ENCODE measurements around the gene KCNK17. TPM values are rescaled to one million over a fixed set of nuclear protein-coding genes. Genes with fewer than 3 reads are reported as not detected.

KCNK17 gene
- total RNA-seq, 1 experiment from 2014 or later = not detected

DNA sequence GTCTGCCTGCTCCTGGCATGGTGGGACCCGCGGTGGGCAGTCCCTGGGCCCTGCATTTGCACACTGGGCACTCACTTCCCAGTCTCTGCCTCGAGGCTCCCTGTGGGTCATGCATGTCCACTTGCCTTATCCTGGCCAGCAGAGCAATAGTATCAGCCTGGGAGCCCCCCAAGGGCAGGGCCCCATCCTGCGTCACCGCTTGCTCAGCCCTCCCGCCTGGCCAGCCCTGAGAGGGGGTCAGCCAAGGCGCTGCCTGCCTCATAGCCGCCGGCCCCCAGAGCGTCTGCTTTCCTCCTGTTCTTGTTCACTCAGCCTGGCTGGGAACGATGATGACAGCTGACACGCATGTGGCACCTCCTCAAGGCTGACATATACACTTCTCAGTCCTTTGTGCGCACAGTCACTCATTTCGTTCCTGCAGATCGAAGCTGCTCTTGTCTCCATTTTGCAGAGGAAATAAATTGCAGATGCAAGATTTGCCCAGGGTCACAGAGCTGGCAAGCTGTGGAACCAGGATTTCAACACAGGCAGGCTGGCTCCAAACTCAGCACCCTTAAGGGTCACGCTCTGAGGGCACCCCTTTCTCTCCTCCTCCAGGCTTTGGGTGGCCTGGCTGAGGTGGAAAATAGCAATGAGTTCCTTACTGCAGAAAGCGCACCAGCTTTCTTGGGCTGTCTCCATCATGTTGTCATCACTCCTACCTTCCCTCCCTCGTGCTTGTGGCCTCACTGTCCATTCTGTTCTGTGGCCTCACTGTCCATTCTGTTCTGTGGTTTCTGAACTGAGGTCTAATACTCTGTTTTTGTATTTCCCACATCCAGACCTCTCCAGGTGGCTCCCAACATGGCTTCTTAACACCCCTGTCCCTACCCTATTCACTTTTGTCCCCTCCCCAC, 17.2 kb downstream of the KCNK17 start:
- no peaks in the 10 kb centered on the region for H3K36me3 Mint-ChIP-seq (ENCODE audit: insufficient read depth, unreplicated experiment)
- Histone ChIP-seq H3K27me3 (replicated peaks; ENCODE audit: control insufficient read depth, insufficient read depth, low read length) (no peaks in the 10 kb centered on the region), H3K4me3 (ENCODE audit: low read depth, low read length) (no peak overlapping the region), H3K9me3 (no peaks in the 10 kb centered on the region), H3K36me3 (ENCODE audit: control insufficient read depth, insufficient read depth, low read length) (no peaks in the 10 kb centered on the region), H3K4me1 (peaks cover 12% of the 10 kb centered on the region; the same call in 1 of the 2 replicates)
- DNase-seq = no peak
- BruUV-seq (replicated peaks) = no TSS peak
- peaks cover 16% of the 10 kb centered on the region for H3K4me1 Mint-ChIP-seq (ENCODE audit: low read depth, unreplicated experiment)
- CTCF ChIA-PET = interaction anchor here (0.6 to 0.7 kb wide), 2 partner anchors 12 to 294 kb away, joined by 4 read pairs; no protein-coding TSS in a partner anchor
- intact Hi-C loops (cut with micrococcal nuclease; ENCODE audit: unreplicated experiment) = no loop called here
- H3K27me3 Mint-ChIP-seq (ENCODE audit: insufficient read depth, unreplicated experiment) = no peaks in the 10 kb centered on the region
- H3K4me3 Mint-ChIP-seq (ENCODE audit: unreplicated experiment) = no peak overlapping the region
- peak overlapping the region; percentile 30 for H3K27ac Mint-ChIP-seq (ENCODE audit: unreplicated experiment)
- H3K9me3 Mint-ChIP-seq (ENCODE audit: unreplicated experiment) = no peaks in the 10 kb centered on the region
- no peak for TF ChIP-seq CTCF (IDR thresholded peaks at IDR 0.05; ENCODE audit: insufficient read depth in 1 of 2, low read depth in 1 of 2, low read length in 1 of 2, severe bottlenecking in 1 of 2, unreplicated experiment in 1 of 2)
- POLR2A ChIA-PET = no interaction called here

GRCh38 chr6:39295611-39296011, 18.6 kb downstream of the KCNK17 start:
- no peak for DNase-seq
- peaks cover 16% of the 10 kb centered on the region for H3K4me1 Mint-ChIP-seq (ENCODE audit: low read depth, unreplicated experiment)
- H3K4me3 ChIP-seq (ENCODE audit: low read depth, low read length) = no peak overlapping the region
- no peak for TF ChIP-seq CTCF (IDR thresholded peaks at IDR 0.05; ENCODE audit: insufficient read depth in 1 of 2, low read depth in 1 of 2, low read length in 1 of 2, severe bottlenecking in 1 of 2, unreplicated experiment in 1 of 2)
- no TSS peak for BruUV-seq (replicated peaks)
- no peaks in the 10 kb centered on the region for H3K36me3 ChIP-seq (ENCODE audit: control insufficient read depth, insufficient read depth, low read length)
- no peaks in the 10 kb centered on the region for H3K9me3 Mint-ChIP-seq (ENCODE audit: unreplicated experiment)
- H3K27ac Mint-ChIP-seq (ENCODE audit: unreplicated experiment) = no peak overlapping the region
- H3K4me1 ChIP-seq = peaks cover 12% of the 10 kb centered on the region; the same call in 1 of the 2 replicates
- no peak overlapping the region for H3K4me3 Mint-ChIP-seq (ENCODE audit: unreplicated experiment)
- H3K9me3 ChIP-seq = no peaks in the 10 kb centered on the region
- H3K27me3 Mint-ChIP-seq (ENCODE audit: insufficient read depth, unreplicated experiment) = no peaks in the 10 kb centered on the region
- intact Hi-C loops (cut with micrococcal nuclease; ENCODE audit: unreplicated experiment) = no loop called here
- ChIA-PET CTCF (no interaction called here), POLR2A (no interaction called here)
- no peaks in the 10 kb centered on the region for H3K27me3 ChIP-seq (replicated peaks; ENCODE audit: control insufficient read depth, insufficient read depth, low read length)
- no peaks in the 10 kb centered on the region for H3K36me3 Mint-ChIP-seq (ENCODE audit: insufficient read depth, unreplicated experiment)

- Mint-ChIP-seq H3K36me3 (ENCODE audit: insufficient read depth, unreplicated experiment) (no peaks in the 10 kb centered on the region), H3K9me3 (ENCODE audit: unreplicated experiment) (no peaks in the 10 kb centered on the region), H3K27me3 (ENCODE audit: insufficient read depth, unreplicated experiment) (no peaks in the 10 kb centered on the region), H3K4me3 (ENCODE audit: unreplicated experiment) (no peak overlapping the region), H3K27ac (ENCODE audit: unreplicated experiment) (no peak overlapping the region), H3K4me1 (ENCODE audit: low read depth, unreplicated experiment) (peaks cover 16% of the 10 kb centered on the region)
- CTCF ChIA-PET = no interaction called here
- no peak overlapping the region for H3K4me3 ChIP-seq (ENCODE audit: low read depth, low read length)
- no peaks in the 10 kb centered on the region for H3K36me3 ChIP-seq (ENCODE audit: control insufficient read depth, insufficient read depth, low read length)
- POLR2A ChIA-PET = no interaction called here
- intact Hi-C loops (cut with micrococcal nuclease; ENCODE audit: unreplicated experiment) = no loop called here
- BruUV-seq (replicated peaks) = no TSS peak
- H3K9me3 ChIP-seq = no peaks in the 10 kb centered on the region
- no peak for DNase-seq
- H3K27me3 ChIP-seq (replicated peaks; ENCODE audit: control insufficient read depth, insufficient read depth, low read length) = no peaks in the 10 kb centered on the region
- peaks cover 12% of the 10 kb centered on the region; the same call in 1 of the 2 replicates for H3K4me1 ChIP-seq
- TF ChIP-seq CTCF (IDR thresholded peaks at IDR 0.05; ENCODE audit: insufficient read depth in 1 of 2, low read depth in 1 of 2, low read length in 1 of 2, severe bottlenecking in 1 of 2, unreplicated experiment in 1 of 2) = no peak
Observed at GRCh38 chr6:39294899-39295298, 19.3 kb downstream of the KCNK17 start.

Data from Caco-2 (cell line).